Lower lobe of right lung (tissue), 2 donors: ENCODE measurements around the gene ADCY7. TPM values are rescaled to one million over a fixed set of nuclear protein-coding genes. Genes with fewer than 3 reads are reported as not detected.
A peak's percentile ranks its signal among the peaks of the same experiment; 100 is the strongest.

Experiments used
- ATAC-seq, 2 donors: fragments of 200-7000 bp; cut with Tn5 transposase; one replicate each; pipeline ENCODE4 v1.9.1; 2020 to 2022; ENCODE audit warnings: mild to moderate bottlenecking in 2 of 2, moderate library complexity in 2 of 2
- DNase-seq: peaks from one replicate; pipeline ENCODE4 v3.0.0-alpha.2; 2020
- H3K27ac ChIP-seq: fragments of 200-600 bp; one replicate; pipeline ENCODE4 v1.8.0; 2022
- H3K27me3 ChIP-seq: fragments of 200-600 bp; one replicate; pipeline ENCODE4 v1.8.0; 2022; ENCODE audit warnings: low read depth
- H3K36me3 ChIP-seq: fragments of 200-600 bp; one replicate; pipeline ENCODE4 v1.8.0; 2022; ENCODE audit warnings: mild to moderate bottlenecking
- H3K4me1 ChIP-seq: fragments of 200-600 bp; one replicate; pipeline ENCODE4 v1.8.0; 2022
- H3K4me3 ChIP-seq: fragments of 200-600 bp; one replicate; pipeline ENCODE4 v1.8.0; 2022; ENCODE audit warnings: mild to moderate bottlenecking
- H3K9me3 ChIP-seq: fragments of 200-600 bp; one replicate; pipeline ENCODE4 v1.8.0; 2022
- intact Hi-C: fragments of 100-400 bp; cut with DNase I; formaldehyde crosslinking; loops from one replicate; pipeline ENCODE4 v1.11.0; 2022
- total RNA-seq: library from RNA; stranded (reverse); fragmentation: NEBNext Ultra II Directional; extraction: Animal tissue kit (Norgen Biotek cat#: 25700); gene quantifications from one replicate; pipeline ENCODE4 v1.2.1, GENCODE V29; 2021
- TF ChIP-seq, protein P1 (sequence below): fragments of 200-600 bp; IDR thresholded peaks from one replicate; pipeline ENCODE4 v1.8.0; 2022; ENCODE audit warnings: antibody characterized with exemption, mild to moderate bottlenecking
- donor health status: DM: no; HTN: yes; CAD: no; lungs with severe emphysema.

Gene ADCY7
- total RNA-seq, 1 donor from 2014 or later, result 115 TPM

DNA sequence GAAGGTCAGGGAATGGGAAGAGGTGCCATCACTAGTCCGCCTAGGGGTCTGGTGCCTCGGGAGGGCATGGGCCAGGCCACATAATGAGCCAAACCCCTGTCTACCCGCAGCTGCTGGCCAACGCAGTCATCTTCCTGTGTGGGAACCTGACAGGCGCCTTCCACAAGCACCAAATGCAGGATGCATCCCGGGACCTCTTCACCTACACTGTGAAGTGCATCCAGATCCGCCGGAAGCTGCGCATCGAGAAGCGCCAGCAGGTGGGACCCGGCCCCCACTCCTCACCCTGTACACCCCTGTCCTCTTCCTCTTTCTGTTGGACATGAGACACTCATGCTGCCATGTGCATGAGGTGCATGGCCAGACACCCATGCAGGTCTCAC, 26.2 kb downstream of the ADCY7 start:
- H3K27ac ChIP-seq, result no peak overlapping the region
- ATAC-seq (no peak), DNase-seq (no peak)
- intact Hi-C loops, result no loop called here
- no peak overlapping the region for H3K4me3 ChIP-seq
- H3K27me3 ChIP-seq, result no peaks in the 10 kb centered on the region
- no peaks in the 10 kb centered on the region for H3K9me3 ChIP-seq
- H3K4me1 ChIP-seq, result no peaks in the 10 kb centered on the region
- peaks cover 80% of the 10 kb centered on the region for H3K36me3 ChIP-seq
- TF ChIP-seq, protein P1, sequence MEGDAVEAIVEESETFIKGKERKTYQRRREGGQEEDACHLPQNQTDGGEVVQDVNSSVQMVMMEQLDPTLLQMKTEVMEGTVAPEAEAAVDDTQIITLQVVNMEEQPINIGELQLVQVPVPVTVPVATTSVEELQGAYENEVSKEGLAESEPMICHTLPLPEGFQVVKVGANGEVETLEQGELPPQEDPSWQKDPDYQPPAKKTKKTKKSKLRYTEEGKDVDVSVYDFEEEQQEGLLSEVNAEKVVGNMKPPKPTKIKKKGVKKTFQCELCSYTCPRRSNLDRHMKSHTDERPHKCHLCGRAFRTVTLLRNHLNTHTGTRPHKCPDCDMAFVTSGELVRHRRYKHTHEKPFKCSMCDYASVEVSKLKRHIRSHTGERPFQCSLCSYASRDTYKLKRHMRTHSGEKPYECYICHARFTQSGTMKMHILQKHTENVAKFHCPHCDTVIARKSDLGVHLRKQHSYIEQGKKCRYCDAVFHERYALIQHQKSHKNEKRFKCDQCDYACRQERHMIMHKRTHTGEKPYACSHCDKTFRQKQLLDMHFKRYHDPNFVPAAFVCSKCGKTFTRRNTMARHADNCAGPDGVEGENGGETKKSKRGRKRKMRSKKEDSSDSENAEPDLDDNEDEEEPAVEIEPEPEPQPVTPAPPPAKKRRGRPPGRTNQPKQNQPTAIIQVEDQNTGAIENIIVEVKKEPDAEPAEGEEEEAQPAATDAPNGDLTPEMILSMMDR, result no peak

DNA sequence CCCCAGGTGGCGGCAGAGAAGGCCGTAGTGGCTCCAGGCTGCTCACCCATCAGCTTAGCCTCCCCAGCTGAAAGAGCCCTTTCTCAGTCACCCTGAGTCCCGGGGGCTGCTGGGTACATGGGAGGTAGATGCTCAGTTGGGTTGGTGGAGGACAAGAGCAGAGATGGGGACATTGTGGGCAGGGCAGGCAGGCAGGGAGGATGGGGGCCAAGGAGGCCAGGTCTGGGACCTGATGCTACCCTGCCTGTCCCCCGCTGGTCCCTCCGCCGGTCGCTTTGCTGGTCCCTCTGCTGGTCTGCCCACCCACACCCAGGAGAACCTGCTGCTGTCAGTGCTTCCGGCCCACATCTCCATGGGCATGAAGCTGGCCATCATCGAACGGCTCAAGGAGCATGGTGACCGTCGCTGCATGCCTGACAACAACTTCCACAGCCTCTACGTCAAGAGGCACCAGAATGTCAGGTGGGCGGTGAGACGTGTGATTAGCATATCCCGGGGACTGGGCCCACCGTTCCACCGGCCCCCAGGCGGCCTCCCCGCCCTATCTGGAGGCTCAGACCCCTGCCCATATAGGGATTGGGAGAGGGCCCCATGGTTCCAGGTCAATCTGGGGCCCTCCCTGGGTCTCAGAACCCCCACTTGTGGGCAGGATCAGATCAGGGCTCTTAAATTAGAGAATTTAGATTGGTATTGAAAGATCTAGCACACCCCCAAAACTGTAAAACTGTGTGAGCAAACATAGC, 26.9 kb downstream of the ADCY7 start:
- ATAC-seq (no peak), DNase-seq (no peak)
- intact Hi-C loops, result no loop called here
- Histone ChIP-seq H3K27ac (no peak overlapping the region), H3K4me3 (no peak overlapping the region), H3K36me3 (peaks cover 80% of the 10 kb centered on the region), H3K27me3 (no peaks in the 10 kb centered on the region), H3K9me3 (no peaks in the 10 kb centered on the region), H3K4me1 (no peaks in the 10 kb centered on the region)
- TF ChIP-seq, protein P1, result no peak

DNA sequence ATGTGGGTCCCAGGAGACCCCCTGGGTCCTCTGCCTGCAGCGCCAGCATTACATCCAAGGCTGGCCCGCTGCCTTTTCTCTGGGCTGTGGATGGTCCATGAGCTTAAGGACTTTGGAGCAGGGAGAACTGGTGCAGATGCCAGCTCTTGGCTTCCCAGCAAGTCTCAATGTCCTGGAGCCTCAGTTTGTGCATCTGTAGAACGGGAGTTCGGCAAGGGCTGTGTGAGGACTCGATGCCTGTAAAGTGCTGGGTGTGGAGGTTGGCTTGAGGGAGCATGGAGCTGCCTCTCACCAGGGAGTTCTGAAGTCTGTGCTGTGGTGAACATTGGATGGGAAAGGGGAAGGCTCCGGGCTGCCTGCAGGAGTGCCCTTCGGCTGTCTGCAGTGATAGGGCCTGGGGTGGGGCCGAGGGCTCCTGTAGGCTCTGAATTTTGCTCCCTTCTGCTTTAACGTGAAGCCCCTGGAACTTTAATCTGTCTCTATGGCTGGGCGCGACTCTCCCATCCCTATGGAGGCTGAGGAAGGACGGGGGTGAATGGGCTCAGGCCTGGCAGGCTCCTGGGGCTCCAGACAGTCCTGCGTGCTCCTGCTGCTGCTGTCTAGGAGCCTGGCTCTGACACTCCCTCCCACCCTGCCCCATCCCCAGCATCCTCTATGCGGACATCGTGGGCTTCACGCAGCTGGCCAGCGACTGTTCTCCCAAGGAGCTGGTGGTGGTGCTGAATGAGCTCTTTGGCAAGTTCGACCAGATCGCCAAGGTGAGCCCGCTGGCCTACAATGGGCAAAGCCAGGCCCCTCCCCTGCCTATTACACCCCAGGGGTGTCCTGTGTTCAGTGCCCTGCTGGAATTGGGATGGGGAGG, 27.9 kb downstream of the ADCY7 start:
- intact Hi-C loops, result no loop called here
- Histone ChIP-seq H3K4me3 (no peak overlapping the region), H3K27ac (no peak overlapping the region), H3K36me3 (peaks cover 81% of the 10 kb centered on the region), H3K4me1 (no peaks in the 10 kb centered on the region), H3K27me3 (no peaks in the 10 kb centered on the region), H3K9me3 (no peaks in the 10 kb centered on the region)
- TF ChIP-seq, protein P1, result no peak
- DNase-seq (peak; percentile 26), ATAC-seq (no peak)

DNA sequence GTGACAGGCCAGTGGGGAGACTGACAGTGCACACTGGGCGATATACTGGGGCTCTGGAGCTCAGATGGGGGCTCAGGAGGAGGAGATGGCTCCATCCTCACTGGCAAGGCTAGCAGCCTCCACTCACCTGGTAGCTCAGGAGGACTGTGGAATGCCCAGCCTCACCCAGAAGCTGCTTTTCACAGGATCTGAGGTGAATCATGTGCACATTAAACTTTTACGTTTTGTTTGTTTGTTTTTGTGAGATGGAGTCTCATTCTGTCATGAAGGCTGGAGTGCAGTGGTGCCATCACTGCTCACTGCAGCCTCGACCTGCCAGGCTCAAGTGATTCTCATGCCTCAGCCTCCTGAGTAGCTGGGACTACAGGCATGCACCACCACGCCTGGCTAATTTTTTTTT, 28.6 kb downstream of the ADCY7 start:
- no peaks in the 10 kb centered on the region for H3K9me3 ChIP-seq
- no peak overlapping the region for H3K27ac ChIP-seq
- intact Hi-C loops, result no loop called here
- H3K4me1 ChIP-seq, result no peaks in the 10 kb centered on the region
- no peak overlapping the region for H3K4me3 ChIP-seq
- no peak for DNase-seq
- no peaks in the 10 kb centered on the region for H3K27me3 ChIP-seq
- no peak for ATAC-seq
- TF ChIP-seq, protein P1, result no peak
- H3K36me3 ChIP-seq, result peaks cover 81% of the 10 kb centered on the region

DNA sequence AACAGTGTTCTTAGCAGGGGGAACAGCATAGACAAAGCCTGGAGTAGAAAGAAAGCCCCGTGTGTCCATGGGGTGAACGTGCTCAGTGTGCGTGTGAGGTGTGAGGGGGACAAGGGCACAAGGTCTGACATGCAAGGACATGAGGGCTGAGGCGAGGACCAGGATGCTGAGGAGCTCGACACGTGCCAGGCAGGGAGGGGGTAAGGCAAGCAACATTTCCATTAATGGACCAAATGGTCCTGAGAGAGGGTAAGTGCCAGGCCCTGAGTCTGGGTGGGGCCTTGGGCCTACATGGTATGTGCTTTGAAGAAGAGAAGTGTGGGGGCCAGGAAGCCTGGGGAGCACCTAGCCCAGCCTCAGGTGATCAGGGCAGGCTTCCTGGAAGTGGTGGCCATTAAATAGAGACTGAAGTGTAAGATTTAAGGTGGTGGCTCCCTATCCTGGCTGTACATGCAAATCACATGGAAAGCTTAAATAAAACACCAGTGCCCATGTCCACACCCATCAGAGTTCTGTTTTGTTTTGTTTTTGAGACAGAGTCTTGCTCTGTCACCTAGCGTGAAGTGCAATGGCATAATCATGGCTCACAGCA, 29.3 kb downstream of the ADCY7 start:
- no peak overlapping the region for H3K27ac ChIP-seq
- DNase-seq (peak; percentile 34), ATAC-seq (no peak)
- H3K9me3 ChIP-seq, result no peaks in the 10 kb centered on the region
- H3K36me3 ChIP-seq, result peaks cover 81% of the 10 kb centered on the region
- H3K27me3 ChIP-seq, result no peaks in the 10 kb centered on the region
- H3K4me3 ChIP-seq, result no peak overlapping the region
- intact Hi-C loops, result no loop called here
- H3K4me1 ChIP-seq, result no peaks in the 10 kb centered on the region
- TF ChIP-seq, protein P1, result no peak
